ENCODE data around the gene ORC5.

The ORC5 gene

DNA sequence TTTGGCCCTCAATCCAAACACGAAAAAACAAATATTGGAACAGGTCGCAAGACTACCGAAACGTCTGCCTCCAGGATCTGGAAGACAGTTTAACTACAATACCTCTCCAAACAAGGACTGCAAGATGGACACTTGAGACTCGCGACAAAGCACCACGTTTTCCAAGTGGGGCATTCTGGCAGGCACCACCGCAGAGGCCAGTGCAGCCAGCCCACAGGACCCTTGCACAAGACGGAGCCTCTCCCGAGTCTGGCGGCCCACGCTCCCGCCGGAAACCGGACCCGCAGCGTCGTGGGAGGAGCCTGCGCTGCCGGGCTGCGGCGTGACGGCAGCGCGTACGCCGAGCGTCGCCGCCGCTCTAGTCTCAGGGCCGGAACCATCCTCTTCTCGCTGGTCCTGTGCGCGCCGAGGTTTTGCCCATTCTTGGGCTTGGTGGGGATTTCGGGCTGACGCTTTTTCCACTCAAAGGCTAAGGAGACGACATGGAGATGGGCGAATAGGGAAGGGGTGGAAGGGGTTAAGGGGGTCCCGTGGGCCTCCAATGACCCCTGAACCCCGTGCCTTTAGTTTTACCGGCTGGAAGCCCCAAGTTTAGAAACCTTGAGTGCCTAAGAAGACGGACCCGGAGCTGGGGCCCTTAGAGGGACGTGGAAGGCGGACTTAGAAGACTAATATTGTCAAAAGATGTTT, at the start of gene ORC5:
Gene ORC5, minus strand, starts transcription at position 283 of the 690 bp plus-strand sequence. Its CDS starts 109 bp downstream, at position 174.
- no peak for TF ChIP-seq EZH2phosphoT487 (IDR thresholded peaks at IDR 0.05; ENCODE audit: low read depth)
- TF ChIP-seq, protein P1, sequence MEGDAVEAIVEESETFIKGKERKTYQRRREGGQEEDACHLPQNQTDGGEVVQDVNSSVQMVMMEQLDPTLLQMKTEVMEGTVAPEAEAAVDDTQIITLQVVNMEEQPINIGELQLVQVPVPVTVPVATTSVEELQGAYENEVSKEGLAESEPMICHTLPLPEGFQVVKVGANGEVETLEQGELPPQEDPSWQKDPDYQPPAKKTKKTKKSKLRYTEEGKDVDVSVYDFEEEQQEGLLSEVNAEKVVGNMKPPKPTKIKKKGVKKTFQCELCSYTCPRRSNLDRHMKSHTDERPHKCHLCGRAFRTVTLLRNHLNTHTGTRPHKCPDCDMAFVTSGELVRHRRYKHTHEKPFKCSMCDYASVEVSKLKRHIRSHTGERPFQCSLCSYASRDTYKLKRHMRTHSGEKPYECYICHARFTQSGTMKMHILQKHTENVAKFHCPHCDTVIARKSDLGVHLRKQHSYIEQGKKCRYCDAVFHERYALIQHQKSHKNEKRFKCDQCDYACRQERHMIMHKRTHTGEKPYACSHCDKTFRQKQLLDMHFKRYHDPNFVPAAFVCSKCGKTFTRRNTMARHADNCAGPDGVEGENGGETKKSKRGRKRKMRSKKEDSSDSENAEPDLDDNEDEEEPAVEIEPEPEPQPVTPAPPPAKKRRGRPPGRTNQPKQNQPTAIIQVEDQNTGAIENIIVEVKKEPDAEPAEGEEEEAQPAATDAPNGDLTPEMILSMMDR (IDR thresholded peaks at IDR 0.05; ENCODE audit: low read depth, low read length) = no peak
- H3K9me3 ChIP-seq (ENCODE audit: insufficient read depth, low read length) = no peaks in the 10 kb centered on the region
- peak within 1 kb of the TSS; percentile 94 for H3K4me2 ChIP-seq (ENCODE audit: low read length)
- peak within 1 kb of the TSS; percentile 35 for H3K27ac ChIP-seq (ENCODE audit: low read length)
- peaks cover 54% of the 10 kb centered on the region for H3K79me2 ChIP-seq (ENCODE audit: low read length)
- no peaks in the 10 kb centered on the region for H4K20me1 ChIP-seq (ENCODE audit: insufficient read depth, low read length)
- peaks cover 17% of the 10 kb centered on the region for H3K4me1 ChIP-seq (ENCODE audit: low read length)
- peak within 1 kb of the TSS; percentile 84 for H3K9ac ChIP-seq (ENCODE audit: low read length)
- H3K36me3 ChIP-seq (replicated peaks; ENCODE audit: low read depth, low read length) = peaks cover 10% of the 10 kb centered on the region
- peak within 1 kb of the TSS; percentile 88 for H3K4me3 ChIP-seq (ENCODE audit: low read length)
- peak within 1 kb of the TSS; percentile 84 for H2AFZ ChIP-seq (ENCODE audit: low read depth, low read length)
- H3K27me3 ChIP-seq (ENCODE audit: low read depth, low read length) = no peaks in the 10 kb centered on the region

DNA sequence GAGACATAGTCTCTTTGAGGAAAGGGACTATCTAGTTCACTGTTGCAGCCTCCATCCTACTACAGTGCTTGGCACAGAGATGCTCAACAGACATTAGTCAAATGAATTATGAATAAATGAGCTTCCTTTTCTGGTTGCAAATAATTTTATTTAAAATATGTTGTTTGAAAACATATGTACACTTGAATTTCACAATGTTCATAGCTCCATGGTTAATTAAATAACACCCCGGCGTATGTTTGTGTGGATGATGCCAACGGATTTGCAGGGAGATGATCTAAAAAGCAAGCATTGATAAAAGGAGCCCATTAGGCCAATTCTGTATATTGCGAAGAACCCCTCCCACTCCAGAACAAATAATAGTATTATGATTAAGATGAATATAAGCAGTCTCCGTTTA, 47.8 kb upstream of the ORC5 start:
- Histone ChIP-seq H3K27ac (ENCODE audit: low read length) (no peak overlapping the region), H3K9me3 (ENCODE audit: insufficient read depth, low read length) (no peaks in the 10 kb centered on the region), H3K36me3 (replicated peaks; ENCODE audit: low read depth, low read length) (no peaks in the 10 kb centered on the region), H3K4me2 (ENCODE audit: low read length) (no peak overlapping the region), H3K9ac (ENCODE audit: low read length) (no peak overlapping the region), H3K4me1 (ENCODE audit: low read length) (peaks cover under 1% of the 10 kb centered on the region; the same call in 1 of the 2 replicates), H3K4me3 (ENCODE audit: low read length) (no peak overlapping the region), H2AFZ (ENCODE audit: low read depth, low read length) (no peak overlapping the region), H3K79me2 (ENCODE audit: low read length) (no peaks in the 10 kb centered on the region), H3K27me3 (ENCODE audit: low read depth, low read length) (no peaks in the 10 kb centered on the region), H4K20me1 (ENCODE audit: insufficient read depth, low read length) (no peaks in the 10 kb centered on the region)
- TF ChIP-seq EZH2phosphoT487 (IDR thresholded peaks at IDR 0.05; ENCODE audit: low read depth) = no peak
- TF ChIP-seq, protein P1 (IDR thresholded peaks at IDR 0.05; ENCODE audit: low read depth, low read length) = no peak

DNA sequence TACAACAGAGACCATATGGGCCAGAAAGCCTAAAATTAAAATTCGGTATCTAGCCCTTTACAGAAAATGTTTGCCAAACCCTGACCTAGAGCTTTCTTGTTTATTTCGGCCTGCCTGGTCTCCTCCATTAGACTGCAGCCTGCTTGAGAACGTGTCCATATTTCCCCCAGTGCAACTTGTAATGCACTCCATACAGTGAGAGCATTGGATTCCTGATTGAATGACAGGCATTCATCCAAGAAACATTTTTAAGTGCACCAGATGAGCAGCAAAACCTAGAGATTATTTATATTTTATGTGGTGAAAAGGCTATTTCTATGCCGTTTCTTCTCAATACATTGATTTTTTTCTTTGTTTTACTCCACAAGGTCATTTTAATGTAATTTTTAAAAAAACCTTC, 47.4 kb upstream of the ORC5 start:
- Histone ChIP-seq H3K36me3 (replicated peaks; ENCODE audit: low read depth, low read length) (no peaks in the 10 kb centered on the region), H4K20me1 (ENCODE audit: insufficient read depth, low read length) (no peaks in the 10 kb centered on the region), H3K27me3 (ENCODE audit: low read depth, low read length) (no peaks in the 10 kb centered on the region), H3K79me2 (ENCODE audit: low read length) (no peaks in the 10 kb centered on the region), H3K9me3 (ENCODE audit: insufficient read depth, low read length) (no peaks in the 10 kb centered on the region), H2AFZ (ENCODE audit: low read depth, low read length) (no peak overlapping the region), H3K4me1 (ENCODE audit: low read length) (peaks cover 5% of the 10 kb centered on the region), H3K4me3 (ENCODE audit: low read length) (no peak overlapping the region), H3K9ac (ENCODE audit: low read length) (no peak overlapping the region), H3K27ac (ENCODE audit: low read length) (no peak overlapping the region), H3K4me2 (ENCODE audit: low read length) (no peak overlapping the region)
- TF ChIP-seq EZH2phosphoT487 (IDR thresholded peaks at IDR 0.05; ENCODE audit: low read depth) = no peak
- TF ChIP-seq, protein P1 (IDR thresholded peaks at IDR 0.05; ENCODE audit: low read depth, low read length) = no peak

DNA sequence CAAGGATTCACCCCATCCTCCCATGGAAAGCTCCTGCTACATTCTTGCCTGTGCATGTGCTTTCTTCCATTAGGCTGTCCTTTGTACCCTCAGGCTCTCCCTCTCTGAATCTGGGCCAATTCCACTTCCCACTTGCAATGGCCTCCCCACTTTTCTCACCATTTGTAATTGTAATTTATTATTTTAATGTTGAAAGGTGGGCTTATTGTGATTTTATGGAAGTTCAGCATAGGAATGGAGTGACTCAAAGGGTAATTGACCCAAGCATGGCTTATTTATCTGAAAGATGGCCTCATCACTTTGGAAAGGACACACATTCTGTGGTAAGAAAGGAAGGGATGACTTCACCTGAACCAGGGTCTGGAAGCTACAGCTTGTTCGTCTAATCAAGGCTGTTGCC, 46.9 kb upstream of the ORC5 start:
- Histone ChIP-seq H3K4me1 (ENCODE audit: low read length) (peaks cover 10% of the 10 kb centered on the region), H3K9ac (ENCODE audit: low read length) (no peak overlapping the region), H3K27me3 (ENCODE audit: low read depth, low read length) (no peaks in the 10 kb centered on the region), H3K9me3 (ENCODE audit: insufficient read depth, low read length) (no peaks in the 10 kb centered on the region), H4K20me1 (ENCODE audit: insufficient read depth, low read length) (no peaks in the 10 kb centered on the region), H2AFZ (ENCODE audit: low read depth, low read length) (no peak overlapping the region), H3K4me3 (ENCODE audit: low read length) (no peak overlapping the region), H3K79me2 (ENCODE audit: low read length) (no peaks in the 10 kb centered on the region), H3K4me2 (ENCODE audit: low read length) (no peak overlapping the region), H3K27ac (ENCODE audit: low read length) (no peak overlapping the region), H3K36me3 (replicated peaks; ENCODE audit: low read depth, low read length) (no peaks in the 10 kb centered on the region)
- TF ChIP-seq, protein P1 (IDR thresholded peaks at IDR 0.05; ENCODE audit: low read depth, low read length) = no peak
- TF ChIP-seq EZH2phosphoT487 (IDR thresholded peaks at IDR 0.05; ENCODE audit: low read depth) = no peak

Data from OCI-LY3 (cell line).